ENCODE data around the gene SLC30A7.

Gene SLC30A7

DNA sequence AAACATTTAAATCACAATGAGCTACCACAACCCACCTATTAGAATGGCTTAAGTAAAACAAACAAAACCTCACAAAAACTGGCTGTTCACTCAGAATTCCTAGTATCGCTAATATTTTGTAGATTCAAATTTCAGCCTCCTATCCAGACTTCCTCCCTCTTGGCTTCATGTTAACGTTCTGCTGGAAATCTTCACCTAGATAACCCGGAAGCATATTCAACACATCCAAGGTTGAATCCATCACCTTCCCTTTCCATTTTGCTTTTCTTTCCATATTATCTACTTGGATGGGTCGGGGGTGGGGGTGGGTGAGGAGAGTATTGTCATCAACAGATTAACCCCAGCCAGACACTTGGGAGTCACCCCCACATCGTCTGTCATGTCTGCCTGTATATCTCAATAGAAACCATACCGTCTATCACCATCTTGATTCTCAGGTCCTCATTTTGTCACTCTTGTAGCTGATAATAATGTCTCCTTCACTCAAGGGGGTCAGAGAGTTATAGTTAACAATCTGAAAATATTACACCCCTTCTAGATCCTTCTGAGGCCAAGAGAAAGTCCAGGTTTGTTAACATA is 131.4 kb downstream of the SLC30A7 start:
- no peak for DNase-seq (ENCODE audit: low read depth)

DNA sequence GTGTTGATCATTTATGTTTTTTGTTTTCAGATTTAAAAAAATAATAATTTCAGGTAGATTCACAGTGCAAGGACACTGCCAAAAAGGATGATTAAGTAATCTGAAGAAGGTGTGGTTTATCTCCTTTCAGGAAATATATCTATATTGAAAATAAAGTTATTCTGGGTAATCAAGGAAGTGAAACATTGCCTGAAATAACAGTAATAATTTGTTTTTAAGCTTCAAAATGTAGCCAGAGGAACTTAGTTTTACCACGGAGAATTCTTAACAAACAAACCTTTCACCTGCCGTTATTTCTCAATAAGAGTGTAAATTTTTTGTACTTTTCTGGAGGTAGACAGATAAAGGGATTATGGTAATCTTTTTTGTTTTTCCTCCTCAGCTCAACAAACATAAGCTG is 132.6 kb downstream of the SLC30A7 start:
- no peak for DNase-seq (ENCODE audit: low read depth)

DNA sequence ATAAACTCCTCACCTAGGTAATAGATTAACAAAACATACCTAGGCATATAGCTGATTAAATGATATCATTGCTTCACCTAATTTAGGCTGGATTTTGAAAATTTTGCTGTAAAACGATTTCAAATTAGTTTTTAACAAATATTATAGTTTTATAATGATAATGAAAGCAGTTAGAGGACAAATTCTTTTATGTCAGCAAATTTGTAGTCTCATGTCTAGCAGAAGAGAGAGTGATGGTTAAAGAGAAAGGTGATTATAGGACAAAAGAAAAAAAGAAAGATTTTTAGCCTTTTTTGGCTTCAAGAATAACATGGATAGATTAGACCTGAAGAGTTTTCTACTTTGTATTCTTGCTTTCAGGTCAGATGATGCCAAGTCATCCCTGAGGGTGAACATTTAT is 133.3 kb downstream of the SLC30A7 start:
- no peak for DNase-seq (ENCODE audit: low read depth)

DNA sequence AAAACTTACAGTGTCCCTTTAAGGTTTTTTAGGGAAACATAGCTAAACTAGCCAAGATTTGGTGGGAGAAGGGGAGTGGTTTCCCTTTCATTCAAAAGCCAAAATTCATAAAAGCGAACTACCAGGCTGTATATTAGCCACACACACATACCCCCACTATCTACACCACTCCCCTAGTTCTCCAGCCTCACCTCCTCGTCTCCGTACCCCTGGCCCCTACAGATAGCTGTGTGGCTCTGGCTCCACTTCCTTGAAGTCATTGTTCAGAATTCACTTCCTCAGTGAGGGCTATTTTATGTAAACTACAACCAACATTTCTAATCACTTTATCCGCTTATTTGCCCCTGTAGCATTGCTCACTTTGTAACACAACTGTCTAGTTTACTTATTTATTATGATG is 135.0 kb downstream of the SLC30A7 start:
- DNase-seq (ENCODE audit: low read depth) = no peak
